GM18507 (cell line): ENCODE results near the gene CRYZL1.

ENCODE experiments used
- DNase-seq: peaks from one replicate; pipeline ENCODE4 v3.0.0; 2011; ENCODE audit warnings: low read depth; ENCODE audit not compliant: insufficient read length; ENCODE audit errors: extremely low spot score
- FAIRE-seq: peaks from 2 replicates; lab custom pipeline; 2011; peaks lifted over from hg19 to GRCh38; lab: Jason Lieb, UNC

The CRYZL1 gene

GRCh38 chr21:33572350-33572749 lies 69.2 kb downstream of the CRYZL1 start:
- no peak for DNase-seq
- no peak for FAIRE-seq

- DNase-seq (no peak), FAIRE-seq (no peak)
These were observed 71.5 kb downstream of the CRYZL1 start for GRCh38 chr21:33569991-33570390.

GRCh38 chr21:33568448-33568847 lies 73.1 kb downstream of the CRYZL1 start:
- no peak for FAIRE-seq
- no peak for DNase-seq

- DNase-seq (no peak), FAIRE-seq (no peak)
These were observed 73.6 kb downstream of the CRYZL1 start for GRCh38 chr21:33567914-33568313.

- FAIRE-seq (no peak), DNase-seq (no peak)
These were observed 75.0 kb downstream of the CRYZL1 start for GRCh38 chr21:33566514-33566913.

GRCh38 chr21:33562389-33562788 lies 79.2 kb downstream of the CRYZL1 start:
- DNase-seq, result no peak
- FAIRE-seq, result no peak

- FAIRE-seq (no peak), DNase-seq (no peak)
These were observed 80.2 kb downstream of the CRYZL1 start for GRCh38 chr21:33561373-33561772.

GRCh38 chr21:33560965-33561364 lies 80.6 kb downstream of the CRYZL1 start:
- FAIRE-seq (no peak), DNase-seq (no peak)

- no peak for FAIRE-seq
These were observed 81.7 kb downstream of the CRYZL1 start for GRCh38 chr21:33559813-33560212.

GRCh38 chr21:33558777-33559421 lies 82.6 kb downstream of the CRYZL1 start:
- FAIRE-seq (no peak), DNase-seq (no peak)

More at GRCh38 chr21:33559813-33560212, 81.7 kb downstream of the CRYZL1 start:
- no peak for DNase-seq

- no peak for DNase-seq
- FAIRE-seq, result no peak
These were observed 84.1 kb downstream of the CRYZL1 start for GRCh38 chr21:33557447-33557846.

GRCh38 chr21:33554982-33555344 lies 86.6 kb downstream of the CRYZL1 start:
- no peak for FAIRE-seq
- no peak for DNase-seq

- DNase-seq (no peak), FAIRE-seq (no peak)
These were observed 87.1 kb downstream of the CRYZL1 start for GRCh38 chr21:33554236-33554981.

GRCh38 chr21:33552999-33553598 lies 88.4 kb downstream of the CRYZL1 start:
- no peak for FAIRE-seq
- no peak for DNase-seq

- FAIRE-seq (no peak), DNase-seq (no peak)
These were observed 89.2 kb downstream of the CRYZL1 start for GRCh38 chr21:33552093-33552998.

- FAIRE-seq, result no peak
These were observed 89.9 kb downstream of the CRYZL1 start for GRCh38 chr21:33551664-33552063.

GRCh38 chr21:33550772-33551660 lies 90.5 kb downstream of the CRYZL1 start:
- FAIRE-seq, result no peak
- DNase-seq, result no peak

More at GRCh38 chr21:33551664-33552063, 89.9 kb downstream of the CRYZL1 start:
- DNase-seq, result no peak

GRCh38 chr21:33549848-33550771 lies 91.4 kb downstream of the CRYZL1 start:
- DNase-seq (no peak), FAIRE-seq (no peak)
